Mucosa of rectum (tissue), 2 donors: ENCODE results near the gene CACNA1I.

Experiments
- H3K27ac ChIP-seq, 2 donors: one replicate each; pipeline ENCODE4 v1.7.0; 2013; ENCODE audit warnings: inconsistent platforms in 2 of 2, low read depth in 2 of 2, low read length in 2 of 2
- H3K27me3 ChIP-seq, 2 donors: one replicate each; pipeline ENCODE4 v1.7.0; 2013; ENCODE audit warnings: low read length in 2 of 2; ENCODE audit not compliant: control insufficient read depth in 2 of 2, insufficient read depth in 2 of 2
- H3K36me3 ChIP-seq, 2 donors: one replicate each; pipeline ENCODE4 v1.7.0; 2013; ENCODE audit warnings: low read length in 2 of 2; ENCODE audit not compliant: control insufficient read depth in 2 of 2, insufficient read depth in 2 of 2
- H3K4me1 ChIP-seq, 2 donors: one replicate each; pipeline ENCODE4 v1.7.0; 2013; ENCODE audit warnings: low read length in 2 of 2, mild to moderate bottlenecking in 1 of 2; ENCODE audit not compliant: control insufficient read depth in 2 of 2, insufficient read depth in 2 of 2
- H3K4me3 ChIP-seq, 2 donors: one replicate each; pipeline ENCODE4 v1.7.0; 2013; ENCODE audit warnings: low read length in 2 of 2
- H3K9ac ChIP-seq, 2 donors: one replicate each; pipeline ENCODE4 v1.7.0; 2013; ENCODE audit warnings: low read length in 2 of 2, low read depth in 1 of 2, mild to moderate bottlenecking in 1 of 2
- H3K9me3 ChIP-seq, 2 donors: one replicate each; pipeline ENCODE4 v1.7.0; 2013; ENCODE audit warnings: low read length in 2 of 2; ENCODE audit not compliant: control insufficient read depth in 2 of 2
- donor health status: healthy.
- donor health status: Normal muscosa, but diverticular disease.

Gene CACNA1I

DNA sequence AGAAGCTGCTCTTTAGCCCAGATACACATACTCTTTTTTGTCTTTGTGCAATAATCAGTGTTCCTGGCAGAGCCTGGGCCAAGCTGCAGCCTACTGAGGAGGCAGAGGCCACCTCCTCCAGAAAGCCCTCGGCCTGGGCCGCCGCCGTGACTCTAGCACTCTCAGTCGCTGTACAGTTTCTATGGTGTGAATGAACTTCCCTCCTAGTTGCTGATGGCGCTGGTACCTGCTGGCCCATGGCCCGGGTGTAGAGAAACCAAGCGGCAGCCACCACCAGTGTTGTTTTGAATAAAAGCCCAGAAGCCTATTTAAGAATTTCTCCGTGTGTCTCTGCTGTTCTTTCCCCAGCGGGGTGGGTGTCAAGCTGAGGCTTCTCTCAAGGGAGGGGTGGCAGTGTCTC lies 118.9 kb downstream of the CACNA1I start:
- H3K4me1 ChIP-seq: no peaks in the 10 kb centered on the region
- no peaks in the 10 kb centered on the region for H3K9me3 ChIP-seq
- H3K27me3 ChIP-seq: peaks cover 9 to 14% of the 10 kb centered on the region in 2 donors
- H3K4me3 ChIP-seq: no peak overlapping the region
- H3K9ac ChIP-seq: no peak overlapping the region
- no peak overlapping the region for H3K27ac ChIP-seq
- no peaks in the 10 kb centered on the region for H3K36me3 ChIP-seq

DNA sequence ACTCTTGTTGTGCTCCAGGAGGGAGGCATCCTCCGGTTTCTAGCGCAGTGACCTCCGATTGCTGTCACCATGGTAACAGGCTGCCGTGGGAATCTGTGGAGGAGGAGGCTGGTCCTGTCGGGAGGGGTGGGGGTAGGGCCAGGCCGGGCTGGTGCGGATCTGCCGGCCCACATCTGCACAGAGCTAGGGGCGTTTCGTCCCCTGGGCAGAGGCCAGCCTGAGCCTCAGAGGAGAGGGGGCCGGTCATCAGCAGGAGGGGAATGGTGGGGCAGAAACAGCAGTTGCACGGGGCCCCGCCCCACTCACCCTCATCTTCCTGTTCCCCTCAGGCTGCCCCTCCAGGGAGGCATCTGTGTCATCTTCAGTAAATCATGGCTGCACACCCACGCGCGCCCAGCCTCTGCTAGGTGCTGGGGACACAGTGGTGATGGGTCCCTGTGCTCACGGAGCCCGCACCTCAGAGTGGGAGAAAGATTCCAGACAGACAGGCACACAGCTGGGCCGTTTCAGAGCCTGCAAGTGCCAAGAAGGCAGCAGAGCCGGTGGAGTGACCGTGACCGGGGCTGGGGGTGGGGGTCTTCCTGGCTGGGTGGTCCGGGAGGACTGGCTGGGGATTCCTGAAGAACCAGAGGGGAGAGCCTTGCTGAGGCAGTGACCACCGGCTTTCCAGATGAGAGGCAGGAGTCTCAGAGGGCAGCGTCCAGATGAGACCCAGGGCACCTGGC lies 120.5 kb downstream of the CACNA1I start:
- H3K9ac ChIP-seq: no peak overlapping the region
- no peaks in the 10 kb centered on the region for H3K4me1 ChIP-seq
- H3K27ac ChIP-seq: no peak overlapping the region
- no peak overlapping the region for H3K4me3 ChIP-seq
- H3K9me3 ChIP-seq: no peaks in the 10 kb centered on the region
- peaks cover 9 to 17% of the 10 kb centered on the region in 2 donors for H3K27me3 ChIP-seq
- H3K36me3 ChIP-seq: no peaks in the 10 kb centered on the region

DNA sequence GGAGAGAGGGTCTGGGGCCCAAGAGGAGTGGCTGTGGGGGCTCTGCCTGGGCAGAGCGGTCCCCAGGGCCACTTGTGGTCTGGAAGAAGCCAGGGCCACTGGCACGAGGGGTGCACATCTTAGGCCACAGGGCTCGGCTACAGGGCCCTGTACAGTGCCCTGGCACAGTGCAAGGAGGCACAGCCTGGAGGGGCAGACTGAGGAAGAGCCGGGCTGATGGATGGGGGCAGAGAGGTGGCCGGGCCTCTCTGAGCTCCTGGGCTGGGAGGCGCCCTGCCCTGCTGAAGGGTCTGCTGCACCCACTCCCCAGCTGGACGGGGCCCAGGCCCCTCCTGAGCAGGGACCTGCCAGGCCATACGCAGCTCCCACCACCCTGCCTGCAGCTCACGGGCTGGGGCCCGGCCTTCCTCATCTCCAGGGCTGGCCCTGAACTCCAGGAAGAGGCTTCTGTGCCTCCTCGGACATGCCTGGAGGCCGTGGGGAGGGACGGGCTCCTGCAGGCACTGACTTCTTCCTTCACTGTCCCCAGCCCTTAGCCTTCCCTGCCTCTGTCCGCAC lies 123.5 kb downstream of the CACNA1I start:
- Histone ChIP-seq H3K4me1 (no peaks in the 10 kb centered on the region), H3K9ac (no peak overlapping the region), H3K27me3 (peaks cover 6 to 17% of the 10 kb centered on the region in 2 donors), H3K27ac (no peak overlapping the region), H3K4me3 (no peak overlapping the region), H3K9me3 (no peaks in the 10 kb centered on the region), H3K36me3 (no peaks in the 10 kb centered on the region)

DNA sequence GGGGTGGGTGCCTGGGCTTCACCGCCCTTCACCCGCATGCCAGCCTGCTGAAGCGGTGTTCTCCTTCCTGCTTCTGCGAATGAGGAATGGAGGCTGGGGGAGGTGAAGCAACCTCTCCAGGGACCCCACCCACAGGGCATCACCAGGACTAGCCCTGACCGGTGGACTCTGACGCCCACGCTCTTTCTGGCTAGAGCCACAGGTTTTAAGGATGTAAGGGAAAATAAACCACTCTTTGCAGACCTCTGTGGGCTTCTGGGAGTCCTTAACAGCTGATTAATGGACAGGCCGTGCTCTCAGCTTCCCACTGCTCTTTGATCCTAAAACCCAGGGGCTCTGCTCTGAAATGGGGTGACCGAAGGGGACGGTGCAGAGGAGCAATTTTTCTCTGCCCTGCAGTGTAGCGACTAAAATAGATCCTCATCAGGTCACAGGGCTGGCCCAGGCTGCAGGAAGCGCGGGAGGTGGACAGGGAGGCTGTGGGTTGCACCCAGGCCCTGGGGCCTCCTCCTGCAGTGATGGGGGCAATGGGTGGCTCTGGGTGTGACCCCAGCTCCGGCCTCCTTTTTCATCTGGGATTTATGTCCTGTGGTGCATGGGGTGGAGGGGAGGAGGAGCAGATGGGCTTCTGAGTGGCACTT lies 127.4 kb downstream of the CACNA1I start:
- H3K9ac ChIP-seq: no peak overlapping the region
- H3K4me3 ChIP-seq: no peak overlapping the region
- H3K4me1 ChIP-seq: no peaks in the 10 kb centered on the region
- no peaks in the 10 kb centered on the region for H3K36me3 ChIP-seq
- H3K27ac ChIP-seq: no peak overlapping the region
- H3K27me3 ChIP-seq: peaks cover 0 to 3% of the 10 kb centered on the region in 2 donors
- no peaks in the 10 kb centered on the region for H3K9me3 ChIP-seq

DNA sequence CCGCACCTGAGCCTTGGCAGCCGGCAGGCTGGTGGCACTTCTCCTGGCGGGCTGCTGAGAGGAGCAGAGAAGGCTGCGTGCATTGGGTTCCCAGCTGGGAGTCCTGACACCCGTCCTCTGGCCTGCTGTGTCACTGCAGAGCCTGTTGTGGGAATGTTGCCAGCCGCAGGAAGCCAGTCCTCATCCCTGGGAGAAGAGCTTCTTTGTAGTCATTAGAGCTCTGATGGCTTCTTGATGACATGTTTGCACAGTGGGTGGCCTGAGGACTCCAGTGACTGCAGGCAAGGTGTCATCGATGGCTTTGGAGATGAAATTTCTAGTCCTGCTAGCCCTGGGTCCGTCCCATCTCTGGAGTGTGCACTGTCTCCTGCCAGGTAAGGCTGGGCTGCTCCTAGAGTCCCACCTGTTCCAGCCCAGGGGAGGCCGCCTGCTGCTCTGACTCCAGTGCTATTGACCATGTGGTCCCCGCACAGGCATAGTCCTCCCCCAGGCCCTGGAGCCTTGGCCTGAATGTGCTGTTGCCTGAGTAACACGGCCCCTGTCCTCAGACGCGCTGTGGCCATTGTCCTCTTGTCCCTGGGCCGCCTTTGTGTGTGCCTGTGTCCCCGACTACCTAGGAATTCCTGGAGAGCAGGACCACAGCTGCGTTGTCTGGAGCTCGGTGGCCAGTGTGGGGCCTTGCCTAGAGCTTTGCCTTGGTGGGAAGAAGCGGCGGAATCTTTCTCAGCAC lies 129.2 kb downstream of the CACNA1I start:
- H3K27me3 ChIP-seq: peaks cover 0 to 1% of the 10 kb centered on the region in 2 donors
- no peaks in the 10 kb centered on the region for H3K36me3 ChIP-seq
- H3K9ac ChIP-seq: no peak overlapping the region
- peaks cover 0 to 2% of the 10 kb centered on the region in 2 donors for H3K4me1 ChIP-seq
- H3K9me3 ChIP-seq: no peaks in the 10 kb centered on the region
- no peak overlapping the region for H3K27ac ChIP-seq
- no peak overlapping the region for H3K4me3 ChIP-seq

DNA sequence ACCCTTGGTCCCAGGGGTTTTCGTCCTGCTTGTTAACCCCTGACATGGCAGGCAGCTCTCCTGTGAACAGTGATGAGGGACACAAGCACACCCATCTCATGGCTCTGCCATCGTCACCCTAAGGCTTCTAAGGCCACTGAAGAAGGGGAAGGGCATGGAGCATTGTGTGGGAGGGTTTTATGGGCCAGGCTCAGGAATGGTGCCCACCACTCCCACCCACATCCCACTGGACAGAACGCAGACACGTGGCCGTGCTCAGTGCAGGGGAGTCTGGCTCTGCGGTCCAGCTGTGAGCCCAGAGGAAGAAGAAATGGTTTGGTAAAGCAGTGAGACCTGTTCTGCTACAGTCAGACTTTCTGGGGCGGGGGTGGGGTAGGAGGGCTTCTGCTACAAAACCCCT lies 130.0 kb downstream of the CACNA1I start:
- Histone ChIP-seq H3K36me3 (no peaks in the 10 kb centered on the region), H3K4me1 (peaks cover 0 to 2% of the 10 kb centered on the region in 2 donors), H3K27me3 (no peaks in the 10 kb centered on the region), H3K27ac (no peak overlapping the region), H3K4me3 (no peak overlapping the region), H3K9me3 (no peaks in the 10 kb centered on the region), H3K9ac (no peak overlapping the region)

DNA sequence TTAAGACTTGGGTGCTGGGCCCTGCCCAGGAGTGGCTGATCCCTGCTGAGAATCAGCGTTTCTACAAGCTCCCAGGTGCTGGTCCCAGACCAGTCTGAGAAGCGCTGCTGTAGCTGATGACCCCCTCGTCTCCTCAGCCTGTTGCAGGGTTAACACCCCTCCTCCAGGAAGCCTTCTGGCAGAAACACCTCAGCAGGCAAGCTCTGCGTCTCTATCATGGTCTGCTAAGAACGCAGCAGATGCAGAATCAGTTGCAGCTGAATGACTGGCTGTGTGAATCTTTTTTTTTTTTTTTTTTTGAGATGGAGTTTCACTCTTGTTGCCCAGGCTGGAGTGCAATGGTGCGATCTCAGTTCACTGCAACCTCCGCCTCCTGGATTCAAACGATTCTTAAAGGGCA lies 132.5 kb downstream of the CACNA1I start:
- H3K27me3 ChIP-seq: no peaks in the 10 kb centered on the region
- H3K9me3 ChIP-seq: no peaks in the 10 kb centered on the region

DNA sequence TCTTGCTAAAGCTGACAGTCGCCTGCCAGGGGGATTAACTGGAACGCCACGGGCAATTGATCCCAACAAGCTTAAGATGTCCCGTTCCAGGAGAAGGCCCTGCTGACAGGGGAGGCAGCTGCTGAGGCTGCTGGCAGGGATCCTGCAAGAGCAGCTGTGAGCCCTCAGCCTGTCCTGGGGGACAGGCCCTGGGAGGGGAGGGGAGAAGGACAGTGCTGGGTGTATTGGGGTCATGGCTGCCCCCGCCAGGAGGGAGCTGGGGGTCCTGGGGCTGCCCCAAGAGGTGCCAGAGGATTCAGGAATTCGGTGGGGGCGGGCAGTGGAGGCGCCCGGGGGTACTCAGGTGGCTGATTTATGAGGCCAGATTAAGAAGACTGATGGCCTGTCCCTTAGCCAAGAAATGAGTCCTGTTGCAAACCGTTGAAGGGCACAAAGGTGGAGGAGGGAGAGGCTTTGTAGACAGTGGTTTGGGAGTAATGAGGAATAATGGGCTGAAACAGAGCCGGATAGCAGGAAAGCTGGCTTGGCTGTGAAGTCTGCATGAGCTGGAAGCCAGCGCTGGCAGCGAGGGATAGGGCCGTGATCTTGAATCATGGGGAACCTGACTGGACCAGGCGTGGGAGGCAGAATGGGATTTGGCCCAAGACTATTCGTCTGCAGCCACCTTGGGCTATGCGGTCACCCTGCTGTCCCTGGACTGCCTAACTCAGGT lies 133.5 kb downstream of the CACNA1I start:
- no peaks in the 10 kb centered on the region for H3K36me3 ChIP-seq
- no peak overlapping the region for H3K4me3 ChIP-seq
- peaks cover 0 to 2% of the 10 kb centered on the region in 2 donors for H3K4me1 ChIP-seq
- no peak overlapping the region for H3K9ac ChIP-seq
- no peaks in the 10 kb centered on the region for H3K27me3 ChIP-seq
- no peak overlapping the region for H3K27ac ChIP-seq
- no peaks in the 10 kb centered on the region for H3K9me3 ChIP-seq

More for the DNA sequence above, 132.5 kb downstream of the CACNA1I start:
- H3K9ac ChIP-seq: no peak overlapping the region
- no peaks in the 10 kb centered on the region for H3K36me3 ChIP-seq
- H3K4me3 ChIP-seq: no peak overlapping the region
- no peak overlapping the region for H3K27ac ChIP-seq
- H3K4me1 ChIP-seq: peaks cover 0 to 2% of the 10 kb centered on the region in 2 donors

DNA sequence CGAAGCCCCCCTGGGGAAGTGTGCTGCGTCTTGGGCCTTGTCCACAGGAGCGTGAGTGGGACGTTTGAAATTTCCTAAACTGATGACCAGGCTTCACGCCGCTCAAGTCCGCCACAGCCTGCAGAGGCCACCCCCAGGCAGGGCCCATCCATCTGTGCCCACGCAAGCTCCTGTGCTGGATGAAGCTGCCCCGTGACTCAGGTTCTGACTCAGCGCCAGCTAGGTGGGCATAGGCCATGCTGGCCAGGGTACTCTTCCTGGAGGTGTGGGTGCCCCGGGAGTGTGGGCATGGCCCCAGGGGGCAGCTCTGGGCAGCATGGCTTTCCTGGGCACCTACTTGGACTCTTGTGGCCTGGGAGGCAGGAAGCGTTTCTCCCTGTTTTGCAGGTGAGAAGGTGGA lies 134.8 kb downstream of the CACNA1I start:
- Histone ChIP-seq H3K4me1 (peaks cover 0 to 2% of the 10 kb centered on the region in 2 donors), H3K36me3 (no peaks in the 10 kb centered on the region), H3K9me3 (no peaks in the 10 kb centered on the region), H3K27me3 (no peaks in the 10 kb centered on the region), H3K27ac (no peak overlapping the region), H3K4me3 (no peak overlapping the region), H3K9ac (no peak overlapping the region)
